AG09309 (cell line): Measurements from ENCODE around the gene HRCT1.

Source experiments
- DNase-seq: peaks from one replicate; pipeline ENCODE4 v3.0.0-alpha.2; 2010; ENCODE audit warnings: low read depth
- H3K4me3 ChIP-seq: 2 replicates; pipeline ENCODE4 v1.5.1; 2011; ENCODE audit warnings: mild to moderate bottlenecking, low read depth, low read length, moderate library complexity; ENCODE audit not compliant: control insufficient read depth
- TF ChIP-seq, protein P1 (sequence below): IDR thresholded peaks from 2 replicates; pipeline ENCODE4 v1.5.1; 2011; ENCODE audit warnings: mild to moderate bottlenecking, low read depth, low read length, inconsistent platforms; ENCODE audit not compliant: insufficient read depth, control insufficient read depth; ENCODE audit errors: missing control alignments

The HRCT1 gene

GRCh38 chr9:35939679-35940250 is 33.8 kb downstream of the HRCT1 start:
- no peak overlapping the region for H3K4me3 ChIP-seq
- no peak for DNase-seq
- TF ChIP-seq, protein P1, sequence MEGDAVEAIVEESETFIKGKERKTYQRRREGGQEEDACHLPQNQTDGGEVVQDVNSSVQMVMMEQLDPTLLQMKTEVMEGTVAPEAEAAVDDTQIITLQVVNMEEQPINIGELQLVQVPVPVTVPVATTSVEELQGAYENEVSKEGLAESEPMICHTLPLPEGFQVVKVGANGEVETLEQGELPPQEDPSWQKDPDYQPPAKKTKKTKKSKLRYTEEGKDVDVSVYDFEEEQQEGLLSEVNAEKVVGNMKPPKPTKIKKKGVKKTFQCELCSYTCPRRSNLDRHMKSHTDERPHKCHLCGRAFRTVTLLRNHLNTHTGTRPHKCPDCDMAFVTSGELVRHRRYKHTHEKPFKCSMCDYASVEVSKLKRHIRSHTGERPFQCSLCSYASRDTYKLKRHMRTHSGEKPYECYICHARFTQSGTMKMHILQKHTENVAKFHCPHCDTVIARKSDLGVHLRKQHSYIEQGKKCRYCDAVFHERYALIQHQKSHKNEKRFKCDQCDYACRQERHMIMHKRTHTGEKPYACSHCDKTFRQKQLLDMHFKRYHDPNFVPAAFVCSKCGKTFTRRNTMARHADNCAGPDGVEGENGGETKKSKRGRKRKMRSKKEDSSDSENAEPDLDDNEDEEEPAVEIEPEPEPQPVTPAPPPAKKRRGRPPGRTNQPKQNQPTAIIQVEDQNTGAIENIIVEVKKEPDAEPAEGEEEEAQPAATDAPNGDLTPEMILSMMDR: no peak

DNA sequence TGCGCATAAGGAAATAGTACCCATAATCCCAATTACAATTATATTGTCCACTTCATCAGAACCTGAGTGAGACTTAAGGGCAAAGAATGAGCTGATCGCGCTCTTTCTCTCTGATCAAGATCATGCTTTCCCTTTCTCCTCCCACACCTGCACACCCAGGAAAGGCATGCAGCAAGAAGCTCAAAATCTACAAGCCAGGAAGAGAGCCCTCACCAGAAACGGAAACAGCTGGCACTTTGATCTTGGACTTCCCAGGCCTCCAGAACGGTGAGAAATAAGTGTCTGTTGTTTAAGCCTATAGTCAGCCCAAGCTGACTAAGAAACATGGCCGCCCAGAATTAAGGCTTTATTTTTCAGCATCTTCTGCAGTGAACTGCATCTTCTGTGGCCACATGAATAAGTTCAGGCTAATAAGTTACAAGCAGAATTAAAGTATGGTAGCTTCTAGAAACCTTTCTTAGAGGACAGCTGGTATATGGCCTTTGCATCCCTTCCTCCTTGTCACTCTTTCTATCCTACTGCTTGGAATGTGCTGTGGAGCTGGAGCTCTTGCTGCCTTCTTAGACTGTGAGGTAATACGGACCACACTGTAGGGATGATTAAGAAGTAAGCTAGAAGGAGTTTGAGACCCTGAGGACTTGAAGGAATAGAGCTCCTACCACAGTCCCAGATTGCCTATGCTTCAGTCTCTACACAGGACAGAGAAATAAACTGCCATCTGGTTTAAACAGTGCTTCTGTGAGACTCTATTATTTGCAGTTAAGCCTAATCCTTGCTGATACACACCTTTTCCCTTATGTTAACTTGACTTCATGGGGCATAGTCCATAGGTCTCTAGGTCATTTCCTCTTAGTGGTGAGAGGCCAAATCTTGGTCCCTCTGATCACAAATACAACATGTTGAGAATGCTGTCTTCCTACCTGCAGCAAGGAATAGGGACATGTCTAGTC is 34.7 kb downstream of the HRCT1 start:
- DNase-seq: no peak
- TF ChIP-seq, protein P1: no peak
- no peak overlapping the region for H3K4me3 ChIP-seq

DNA sequence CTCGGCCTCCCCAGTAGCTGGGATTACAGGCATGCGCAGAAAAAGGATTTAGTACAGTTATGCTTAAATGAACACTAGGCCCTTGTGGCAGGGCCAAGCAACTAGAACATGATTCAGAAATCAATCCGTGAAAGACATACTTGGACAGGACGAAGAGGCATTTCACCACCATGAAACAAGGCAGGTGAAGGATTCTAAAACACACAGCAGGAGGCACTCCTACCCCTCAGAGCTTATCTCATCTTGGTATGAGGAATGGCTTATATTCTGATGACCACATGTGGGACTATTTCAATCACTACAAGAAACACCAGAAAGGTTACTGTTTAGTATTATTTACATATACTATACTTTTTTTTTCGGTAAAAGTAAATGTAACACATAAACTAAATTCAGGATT is 36.3 kb downstream of the HRCT1 start:
- TF ChIP-seq, protein P1: no peak
- H3K4me3 ChIP-seq: no peak overlapping the region
- DNase-seq: no peak

DNA sequence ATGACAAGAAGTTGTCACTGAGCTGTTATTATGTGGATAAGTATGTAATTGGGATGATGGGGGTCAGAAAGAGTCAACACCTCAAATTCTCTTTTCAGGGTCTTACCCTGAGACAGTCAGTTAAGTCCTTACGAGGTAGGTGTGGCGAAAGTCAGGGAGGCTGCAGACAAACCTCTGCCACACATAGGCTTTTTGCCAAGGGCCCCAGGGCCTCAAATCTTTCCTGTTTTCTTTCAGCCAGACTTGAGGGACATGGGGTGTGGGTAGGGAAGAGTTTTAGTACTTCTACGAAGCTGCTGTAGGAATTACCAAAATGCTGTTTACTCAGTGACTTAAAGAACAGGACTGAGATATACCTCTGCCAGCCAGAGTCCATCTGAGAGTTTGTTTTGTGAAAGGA is 38.2 kb downstream of the HRCT1 start:
- TF ChIP-seq, protein P1: no peak
- DNase-seq: no peak
- no peak overlapping the region for H3K4me3 ChIP-seq

- TF ChIP-seq, protein P1: no peak
- H3K4me3 ChIP-seq: no peak overlapping the region
- no peak for DNase-seq
Measured at GRCh38 chr9:35944841-35945240, 38.8 kb downstream of the HRCT1 start.

DNA sequence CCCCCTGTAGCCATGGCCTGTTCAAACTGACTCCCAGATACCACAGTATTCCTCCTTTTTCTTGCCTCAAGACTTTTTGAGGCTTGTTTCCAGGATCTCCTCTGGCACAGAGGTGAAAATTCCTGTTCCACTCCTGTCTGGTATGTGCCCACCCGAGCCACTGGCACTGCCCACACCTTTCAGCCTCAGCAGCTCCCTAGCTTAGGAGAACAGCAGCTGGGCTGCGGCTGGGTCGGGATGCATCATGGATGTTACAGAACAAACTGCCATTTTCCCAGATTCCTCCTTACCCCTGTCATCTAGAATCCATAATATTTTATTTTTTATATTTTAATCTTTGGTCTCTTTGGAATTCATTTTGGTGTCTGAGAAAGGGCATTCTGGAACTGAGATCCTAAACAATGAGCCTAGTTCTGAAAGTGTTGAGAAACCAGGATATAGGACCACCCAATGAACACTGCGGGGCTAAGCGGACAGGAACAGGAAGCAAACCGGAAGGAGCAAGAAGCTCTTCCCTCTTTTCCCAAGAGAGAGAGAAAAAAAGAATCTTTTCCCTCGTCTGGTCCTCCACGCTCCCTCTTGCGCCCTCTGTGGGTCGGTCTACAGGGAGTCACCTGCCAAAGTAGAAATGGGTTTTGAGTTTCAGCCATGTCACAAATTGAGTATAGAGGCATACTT is 39.5 kb downstream of the HRCT1 start:
- no peak overlapping the region for H3K4me3 ChIP-seq

More for the DNA sequence above, 39.5 kb downstream of the HRCT1 start:
- TF ChIP-seq, protein P1: peak; percentile 93
- DNase-seq: no peak
